Measurements from ENCODE around the gene NSMCE1.

- TF ChIP-seq CTCF (IDR thresholded peaks at IDR 0.05): no peak
- no peak for TF ChIP-seq POLR2A (IDR thresholded peaks at IDR 0.05)
- no peak for TF ChIP-seq EP300 (IDR thresholded peaks at IDR 0.05)
Measured at GRCh38 chr16:27311897-27312303, 43.3 kb upstream of the NSMCE1 start.
